Peyer's patch (tissue), 4 donors: ENCODE measurements around the gene COX14. TPM values are rescaled to one million over a fixed set of nuclear protein-coding genes. Genes with fewer than 3 reads are reported as not detected.
A peak's percentile ranks its signal among the peaks of the same experiment; 100 is the strongest.

Experiments used
- DNase-seq, 3 donors: peaks; one replicate each; pipeline ENCODE4 v3.0.0-alpha.2; 2017 to 2019
- H3K27ac ChIP-seq, 4 donors: fragments of 200-600 bp; sonication (generic); one replicate each; pipeline ENCODE4 v1.5.1; 2016 to 2019
- H3K27me3 ChIP-seq, 2 donors: fragments of 200-600 bp; sonication (generic); one replicate each; pipeline ENCODE4 v1.5.1; 2019
- H3K36me3 ChIP-seq, 3 donors: fragments of 200-600 bp; sonication (generic); one replicate each; pipeline ENCODE4 v1.5.1; 2016 to 2019
- H3K4me1 ChIP-seq, 4 donors: fragments of 200-600 bp; sonication (generic); one replicate each; pipeline ENCODE4 v1.5.1; 2016 to 2019
- H3K4me3 ChIP-seq, 4 donors: fragments of 200-600 bp; sonication (generic); 1 replicate in 3 of 4; 2 replicates in 1 of 4; pipeline ENCODE4 v1.5.1; 2016 to 2019; ENCODE audit warnings: mild to moderate bottlenecking in 1 of 4
- H3K9me3 ChIP-seq, 4 donors: fragments of 200-600 bp; sonication (generic); one replicate each; pipeline ENCODE4 v1.5.1; 2016 to 2019; ENCODE audit warnings: mild to moderate bottlenecking in 1 of 4
- CTCF ChIP-seq, 6 experiments: fragments of 450-650 bp in 4 of 6; fragments of 200-600 bp in 2 of 6; sonication (generic) in 1 of 6; IDR thresholded peaks; one replicate each; pipeline ENCODE4 v1.5.1; 2017 to 2019; ENCODE audit warnings: antibody characterized with exemption in 6 of 6, mild to moderate bottlenecking in 3 of 6, moderate library complexity in 1 of 6
- POLR2A ChIP-seq, 2 donors: fragments of 450-650 bp; IDR thresholded peaks; one replicate each; pipeline ENCODE4 v1.5.1; 2017; ENCODE audit warnings: antibody characterized with exemption in 2 of 2, mild to moderate bottlenecking in 2 of 2, moderate library complexity in 2 of 2
- total RNA-seq, 4 donors: library from RNA; depleted of rRNA; stranded (reverse); fragments of >200 nt; gene quantifications; one replicate each; pipeline ENCODE4 v1.1.0, GENCODE V29; 2016

COX14 gene
- total RNA-seq, 4 donors from 2014 or later = 75.3 to 115 (median 86.4) TPM

DNA sequence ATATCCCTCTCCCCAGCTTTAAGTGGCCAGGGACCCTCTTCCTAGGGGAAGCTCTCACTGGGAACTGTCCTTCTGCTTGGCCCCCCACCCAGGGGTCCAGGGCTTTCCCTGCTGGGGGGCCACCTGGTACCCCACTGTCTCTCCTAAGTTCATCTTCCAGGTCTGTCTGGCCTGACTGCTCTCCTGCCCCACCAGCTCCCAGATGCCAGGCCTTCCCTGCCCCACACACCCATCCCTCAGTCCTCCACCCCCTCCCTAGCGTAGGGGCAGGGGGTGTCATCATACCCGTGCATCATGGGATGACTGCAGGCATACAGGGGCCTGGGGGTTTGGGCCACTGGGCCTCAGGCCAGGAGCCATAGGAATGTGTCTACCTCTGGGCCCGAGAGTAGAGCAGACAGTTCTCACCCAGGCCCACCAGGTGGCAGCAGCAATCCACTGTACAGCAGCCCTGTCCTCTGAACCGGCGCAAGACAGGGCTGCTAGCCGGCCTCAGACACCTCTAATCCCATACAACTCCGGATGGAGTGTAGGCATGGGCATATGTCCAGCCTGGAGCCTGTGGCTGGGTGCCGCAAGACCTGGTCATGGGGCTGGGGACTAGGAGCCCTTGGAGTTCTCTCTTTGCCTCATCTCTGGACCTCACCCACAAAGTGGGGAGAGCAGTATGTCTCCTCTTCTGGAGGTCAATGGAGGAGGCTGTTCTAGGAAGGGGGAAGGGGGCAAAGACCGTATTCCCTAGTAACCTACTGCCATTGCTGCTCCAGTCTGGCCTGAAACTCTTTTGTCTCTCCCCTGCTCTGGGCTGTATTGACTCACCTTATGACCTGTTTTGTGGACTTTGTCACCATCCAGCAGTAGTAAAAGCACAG is 36.9 kb upstream of the COX14 start:
- TF ChIP-seq POLR2A (IDR thresholded peaks at IDR 0.05) (peak in 1 of 2 donors; percentile 9), CTCF (IDR thresholded peaks at IDR 0.05) (peak; percentile 87 to 98 (median 94))
- Histone ChIP-seq H3K4me1 (peaks cover 0 to 15% (median 0%) of the 10 kb centered on the region in 4 donors), H3K36me3 (no peaks in the 10 kb centered on the region), H3K4me3 (no peak overlapping the region), H3K27ac (peak overlapping the region in 1 of 4 donors; percentile 65), H3K27me3 (no peaks in the 10 kb centered on the region), H3K9me3 (no peaks in the 10 kb centered on the region)
- DNase-seq = peak; percentile 78 to 92 (median 91)

DNA sequence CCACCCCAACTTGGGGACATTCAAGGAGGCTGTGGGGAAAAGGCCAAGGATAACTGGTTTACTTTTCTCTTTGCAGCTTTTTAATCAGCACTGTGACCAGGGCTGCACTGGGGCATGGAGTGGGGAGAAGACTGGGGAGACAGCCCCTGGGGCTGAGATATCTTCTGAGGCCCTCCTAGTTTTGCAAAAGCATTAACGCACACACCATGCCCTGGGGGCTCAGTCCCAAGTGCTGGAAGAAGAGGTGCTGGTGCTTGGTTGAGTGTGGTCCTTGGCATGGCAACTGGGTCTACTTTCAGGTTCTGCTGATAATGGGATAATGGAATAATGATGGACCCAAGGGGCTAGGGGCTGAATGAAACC is 36.2 kb upstream of the COX14 start:
- H3K27ac ChIP-seq = peak overlapping the region in 1 of 4 donors; percentile 65
- DNase-seq = no peak
- TF ChIP-seq CTCF (IDR thresholded peaks at IDR 0.05) = no peak
- TF ChIP-seq POLR2A (IDR thresholded peaks at IDR 0.05) = no peak

GRCh38 chr12:50077099-50077498 is 34.9 kb upstream of the COX14 start:
- TF ChIP-seq POLR2A (IDR thresholded peaks at IDR 0.05) = no peak
- TF ChIP-seq CTCF (IDR thresholded peaks at IDR 0.05) = no peak
- Histone ChIP-seq H3K4me1 (peaks cover 0 to 19% (median 0%) of the 10 kb centered on the region in 4 donors), H3K27ac (no peak overlapping the region), H3K9me3 (no peaks in the 10 kb centered on the region), H3K36me3 (no peaks in the 10 kb centered on the region), H3K4me3 (no peak overlapping the region), H3K27me3 (no peaks in the 10 kb centered on the region)
- DNase-seq = no peak

More for the DNA sequence above, 36.2 kb upstream of the COX14 start:
- H3K4me3 ChIP-seq = no peak overlapping the region
- no peaks in the 10 kb centered on the region for H3K9me3 ChIP-seq
- H3K27me3 ChIP-seq = no peaks in the 10 kb centered on the region
- H3K4me1 ChIP-seq = peaks cover 0 to 9% (median 0%) of the 10 kb centered on the region in 4 donors
- no peaks in the 10 kb centered on the region for H3K36me3 ChIP-seq

- Histone ChIP-seq H3K4me1 (peaks cover 0 to 25% (median 1%) of the 10 kb centered on the region in 4 donors), H3K4me3 (no peak overlapping the region), H3K36me3 (no peaks in the 10 kb centered on the region), H3K9me3 (no peaks in the 10 kb centered on the region), H3K27me3 (no peaks in the 10 kb centered on the region), H3K27ac (no peak overlapping the region)
- no peak for DNase-seq
- TF ChIP-seq POLR2A (IDR thresholded peaks at IDR 0.05) (no peak), CTCF (IDR thresholded peaks at IDR 0.05) (no peak)
Measured at GRCh38 chr12:50078281-50078680, 33.8 kb upstream of the COX14 start.

DNA sequence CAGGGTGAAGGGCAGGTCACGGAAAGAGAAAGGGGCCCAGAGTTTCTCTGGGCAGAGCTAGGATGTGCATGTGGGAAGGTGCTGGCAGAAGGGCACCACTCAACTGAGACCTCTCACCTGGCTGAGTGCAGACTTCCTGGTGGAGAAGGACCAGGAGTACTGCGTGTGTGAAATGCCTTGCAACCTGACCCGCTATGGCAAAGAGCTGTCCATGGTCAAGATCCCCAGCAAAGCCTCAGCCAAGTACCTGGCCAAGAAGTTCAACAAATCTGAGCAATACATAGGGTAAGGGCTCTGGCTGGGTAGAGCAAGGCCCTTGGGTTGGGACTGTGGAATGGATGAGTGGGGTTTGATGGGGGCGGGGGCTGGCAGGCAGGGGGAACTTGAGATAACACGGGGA is 32.3 kb upstream of the COX14 start:
- H3K27ac ChIP-seq = no peak overlapping the region
- no peaks in the 10 kb centered on the region for H3K9me3 ChIP-seq
- H3K36me3 ChIP-seq = no peaks in the 10 kb centered on the region
- TF ChIP-seq POLR2A (IDR thresholded peaks at IDR 0.05) = no peak
- TF ChIP-seq CTCF (IDR thresholded peaks at IDR 0.05) = no peak
- peaks cover 0 to 37% (median 3%) of the 10 kb centered on the region in 4 donors for H3K4me1 ChIP-seq
- no peak for DNase-seq
- no peaks in the 10 kb centered on the region for H3K27me3 ChIP-seq
- no peak overlapping the region for H3K4me3 ChIP-seq
